ENCODE results near the gene INHBC.

The INHBC gene

DNA sequence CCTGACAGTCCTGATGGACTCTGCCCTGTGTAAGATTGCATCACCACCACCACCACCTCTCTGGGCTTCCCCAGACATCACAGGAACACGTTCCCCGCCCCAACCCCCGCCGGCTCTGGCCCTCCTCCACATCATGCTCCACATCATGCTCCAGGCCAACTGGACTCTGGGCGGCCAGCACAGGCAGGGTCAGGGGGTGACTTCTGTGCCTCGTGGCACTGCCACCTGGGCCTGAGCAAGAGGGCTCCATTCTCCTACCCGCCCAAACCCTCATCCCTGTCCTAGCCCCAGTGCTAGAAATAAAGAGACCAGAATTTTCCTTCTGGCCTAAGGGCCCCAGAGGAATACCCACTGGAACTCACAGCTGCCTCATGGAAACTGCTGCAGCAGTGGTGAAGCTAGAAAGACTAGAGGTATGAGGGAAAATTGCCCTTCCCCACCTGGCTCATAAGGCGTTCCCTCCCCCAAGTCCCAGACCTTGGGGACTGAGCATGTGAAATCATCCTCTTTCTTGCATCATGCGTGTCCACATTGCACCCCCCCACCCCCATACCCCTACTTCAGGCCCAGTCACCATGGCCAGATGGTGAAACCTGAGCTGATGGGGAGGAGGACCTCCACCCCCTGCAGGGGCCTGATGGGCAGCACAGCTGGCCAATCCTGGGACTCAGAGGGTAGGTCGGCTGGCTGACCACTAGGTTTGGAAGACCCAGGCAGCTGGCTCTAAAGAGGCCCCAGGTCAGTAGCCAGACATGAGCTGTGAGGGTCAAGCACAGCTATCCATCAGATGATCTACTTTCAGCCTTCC is 20.2 kb downstream of the INHBC start, which contains the start of gene INHBE:
TSS of gene INHBE (plus strand) at position 742 of the 808 bp plus-strand sequence. CDS start 230 bp downstream, outside the sequence.
- H3K79me2 ChIP-seq (ENCODE audit: insufficient read depth, low read length): no peaks in the 10 kb centered on the region
- no peak within 1 kb of the TSS for H3K27ac ChIP-seq (ENCODE audit: low read depth, low read length)
- no peaks in the 10 kb centered on the region for H3K27me3 ChIP-seq (ENCODE audit: low read length)
- peak within 1 kb of the TSS; percentile 15 for H2AFZ ChIP-seq (ENCODE audit: low read depth, low read length, severe bottlenecking)
- peak within 1 kb of the TSS; percentile 37; the same call in 1 of the 2 replicates for H3K9ac ChIP-seq (ENCODE audit: low read length)
- TF ChIP-seq, protein P1, sequence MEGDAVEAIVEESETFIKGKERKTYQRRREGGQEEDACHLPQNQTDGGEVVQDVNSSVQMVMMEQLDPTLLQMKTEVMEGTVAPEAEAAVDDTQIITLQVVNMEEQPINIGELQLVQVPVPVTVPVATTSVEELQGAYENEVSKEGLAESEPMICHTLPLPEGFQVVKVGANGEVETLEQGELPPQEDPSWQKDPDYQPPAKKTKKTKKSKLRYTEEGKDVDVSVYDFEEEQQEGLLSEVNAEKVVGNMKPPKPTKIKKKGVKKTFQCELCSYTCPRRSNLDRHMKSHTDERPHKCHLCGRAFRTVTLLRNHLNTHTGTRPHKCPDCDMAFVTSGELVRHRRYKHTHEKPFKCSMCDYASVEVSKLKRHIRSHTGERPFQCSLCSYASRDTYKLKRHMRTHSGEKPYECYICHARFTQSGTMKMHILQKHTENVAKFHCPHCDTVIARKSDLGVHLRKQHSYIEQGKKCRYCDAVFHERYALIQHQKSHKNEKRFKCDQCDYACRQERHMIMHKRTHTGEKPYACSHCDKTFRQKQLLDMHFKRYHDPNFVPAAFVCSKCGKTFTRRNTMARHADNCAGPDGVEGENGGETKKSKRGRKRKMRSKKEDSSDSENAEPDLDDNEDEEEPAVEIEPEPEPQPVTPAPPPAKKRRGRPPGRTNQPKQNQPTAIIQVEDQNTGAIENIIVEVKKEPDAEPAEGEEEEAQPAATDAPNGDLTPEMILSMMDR (IDR thresholded peaks at IDR 0.05; ENCODE audit: insufficient read depth, low read length, poor library complexity, severe bottlenecking): no peak
- TF ChIP-seq EZH2phosphoT487 (conservative IDR thresholded peaks at IDR 0.05; ENCODE audit: low read length): no peak
- H3K4me3 ChIP-seq (ENCODE audit: insufficient read depth, low read length, poor library complexity, severe bottlenecking): no peak within 1 kb of the TSS
- 0 out of 2 replicates have a peak, but pooled peaks cover 5% of the 10 kb centered on the region for H3F3A ChIP-seq (ENCODE audit: insufficient read depth)
- no peaks in the 10 kb centered on the region for H3K9me3 ChIP-seq (ENCODE audit: insufficient read depth, low read length)
- H3K4me2 ChIP-seq (ENCODE audit: low read depth, low read length, poor library complexity, severe bottlenecking): peak within 1 kb of the TSS; percentile 54
- H3K36me3 ChIP-seq (ENCODE audit: low read length): no peaks in the 10 kb centered on the region
- H3K9me2 ChIP-seq (replicated peaks; ENCODE audit: insufficient read depth, low read length): no peaks in the 10 kb centered on the region
- H4K20me1 ChIP-seq (ENCODE audit: low read depth, low read length): no peaks in the 10 kb centered on the region

DNA sequence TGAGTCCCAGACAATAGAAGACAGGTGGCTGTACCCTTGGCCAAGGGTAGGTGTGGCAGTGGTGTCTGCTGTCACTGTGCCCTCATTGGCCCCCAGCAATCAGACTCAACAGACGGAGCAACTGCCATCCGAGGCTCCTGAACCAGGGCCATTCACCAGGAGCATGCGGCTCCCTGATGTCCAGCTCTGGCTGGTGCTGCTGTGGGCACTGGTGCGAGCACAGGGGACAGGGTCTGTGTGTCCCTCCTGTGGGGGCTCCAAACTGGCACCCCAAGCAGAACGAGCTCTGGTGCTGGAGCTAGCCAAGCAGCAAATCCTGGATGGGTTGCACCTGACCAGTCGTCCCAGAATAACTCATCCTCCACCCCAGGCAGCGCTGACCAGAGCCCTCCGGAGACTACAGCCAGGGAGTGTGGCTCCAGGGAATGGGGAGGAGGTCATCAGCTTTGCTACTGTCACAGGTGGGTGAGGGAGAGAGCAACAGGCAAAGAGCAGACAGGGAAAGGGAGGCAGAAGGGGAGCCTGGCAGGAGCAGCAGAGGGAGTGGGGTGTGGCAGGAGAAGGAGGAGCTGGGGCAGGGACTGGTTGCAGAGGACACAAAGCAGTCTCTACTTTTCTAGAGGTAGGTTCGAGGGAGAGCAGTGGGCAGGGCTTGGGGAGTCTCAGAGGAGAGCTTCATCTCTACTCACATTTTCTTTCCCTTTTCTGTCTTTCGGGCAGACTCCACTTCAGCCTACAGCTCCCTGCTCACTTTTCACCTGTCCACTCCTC is 21.0 kb downstream of the INHBC start:
- no peaks in the 10 kb centered on the region for H3K36me3 ChIP-seq (ENCODE audit: low read length)
- no peaks in the 10 kb centered on the region for H3K79me2 ChIP-seq (ENCODE audit: insufficient read depth, low read length)
- H2AFZ ChIP-seq (ENCODE audit: low read depth, low read length, severe bottlenecking): peak overlapping the region; percentile 15
- H3K4me2 ChIP-seq (ENCODE audit: low read depth, low read length, poor library complexity, severe bottlenecking): peak overlapping the region; percentile 54
- no peaks in the 10 kb centered on the region for H3K9me2 ChIP-seq (replicated peaks; ENCODE audit: insufficient read depth, low read length)
- no peaks in the 10 kb centered on the region for H3K9me3 ChIP-seq (ENCODE audit: insufficient read depth, low read length)
- H3F3A ChIP-seq (ENCODE audit: insufficient read depth): peaks cover 9% of the 10 kb centered on the region; the same call in 1 of the 2 replicates
- no peak overlapping the region for H3K4me3 ChIP-seq (ENCODE audit: insufficient read depth, low read length, poor library complexity, severe bottlenecking)
- H4K20me1 ChIP-seq (ENCODE audit: low read depth, low read length): no peaks in the 10 kb centered on the region
- peak overlapping the region; percentile 37; the same call in 1 of the 2 replicates for H3K9ac ChIP-seq (ENCODE audit: low read length)
- H3K27ac ChIP-seq (ENCODE audit: low read depth, low read length): no peak overlapping the region
- TF ChIP-seq, protein P1 (IDR thresholded peaks at IDR 0.05; ENCODE audit: insufficient read depth, low read length, poor library complexity, severe bottlenecking): no peak
- no peaks in the 10 kb centered on the region for H3K27me3 ChIP-seq (ENCODE audit: low read length)

DNA sequence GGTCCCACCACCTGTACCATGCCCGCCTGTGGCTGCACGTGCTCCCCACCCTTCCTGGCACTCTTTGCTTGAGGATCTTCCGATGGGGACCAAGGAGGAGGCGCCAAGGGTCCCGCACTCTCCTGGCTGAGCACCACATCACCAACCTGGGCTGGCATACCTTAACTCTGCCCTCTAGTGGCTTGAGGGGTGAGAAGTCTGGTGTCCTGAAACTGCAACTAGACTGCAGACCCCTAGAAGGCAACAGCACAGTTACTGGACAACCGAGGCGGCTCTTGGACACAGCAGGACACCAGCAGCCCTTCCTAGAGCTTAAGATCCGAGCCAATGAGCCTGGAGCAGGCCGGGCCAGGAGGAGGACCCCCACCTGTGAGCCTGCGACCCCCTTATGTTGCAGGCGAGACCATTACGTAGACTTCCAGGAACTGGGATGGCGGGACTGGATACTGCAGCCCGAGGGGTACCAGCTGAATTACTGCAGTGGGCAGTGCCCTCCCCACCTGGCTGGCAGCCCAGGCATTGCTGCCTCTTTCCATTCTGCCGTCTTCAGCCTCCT is 21.6 kb downstream of the INHBC start:
- no peak overlapping the region for H2AFZ ChIP-seq (ENCODE audit: low read depth, low read length, severe bottlenecking)
- no peaks in the 10 kb centered on the region for H3K36me3 ChIP-seq (ENCODE audit: low read length)
- H3K79me2 ChIP-seq (ENCODE audit: insufficient read depth, low read length): no peaks in the 10 kb centered on the region; the same call in 1 of the 2 replicates
- TF ChIP-seq, protein P1 (IDR thresholded peaks at IDR 0.05; ENCODE audit: insufficient read depth, low read length, poor library complexity, severe bottlenecking): peak; percentile 77
- no peak for TF ChIP-seq EZH2phosphoT487 (conservative IDR thresholded peaks at IDR 0.05; ENCODE audit: low read length)
- H3K27me3 ChIP-seq (ENCODE audit: low read length): no peaks in the 10 kb centered on the region
- no peak overlapping the region for H3K4me3 ChIP-seq (ENCODE audit: insufficient read depth, low read length, poor library complexity, severe bottlenecking)
- H3K9me3 ChIP-seq (ENCODE audit: insufficient read depth, low read length): no peaks in the 10 kb centered on the region
- peak overlapping the region; percentile 37; the same call in 1 of the 2 replicates for H3K9ac ChIP-seq (ENCODE audit: low read length)
- peaks cover 14% of the 10 kb centered on the region for H3F3A ChIP-seq (ENCODE audit: insufficient read depth)
- peak overlapping the region; percentile 54 for H3K4me2 ChIP-seq (ENCODE audit: low read depth, low read length, poor library complexity, severe bottlenecking)
- no peaks in the 10 kb centered on the region for H4K20me1 ChIP-seq (ENCODE audit: low read depth, low read length)
- no peak overlapping the region for H3K27ac ChIP-seq (ENCODE audit: low read depth, low read length)
- H3K9me2 ChIP-seq (replicated peaks; ENCODE audit: insufficient read depth, low read length): no peaks in the 10 kb centered on the region

All from SU-DHL-6 (cell line).